ENCODE measurements around the gene PPP1R8. TPM values are rescaled to one million over a fixed set of nuclear protein-coding genes. Genes with fewer than 3 reads are reported as not detected.

The PPP1R8 gene
- total and polyA plus RNA-seq, 2 of the 8 experiments (the other 6 are each of a cell fraction or from before 2014, with no cell fraction given), result 33.4 to 51.8 TPM

- Histone ChIP-seq H2BK120ac (replicated peaks; ENCODE audit: low read depth, low read length) (no peak overlapping the region), H2BK20ac (ENCODE audit: low read length) (no peak overlapping the region)
- POLR2A ChIA-PET (ENCODE audit: partially characterized antibody), result interaction anchor here (0.6 to 1.2 kb wide), 2 partner anchors 19 to 267 kb away, joined by 3 read pairs; no protein-coding TSS in a partner anchor
Measured at GRCh38 chr1:27811741-27812500, 18.7 kb upstream of the PPP1R8 start.

More at GRCh38 chr1:27811741-27812500, 18.7 kb upstream of the PPP1R8 start:
- Histone ChIP-seq H4K20me1 (replicated peaks in 1 of 2; ENCODE audit: control insufficient read depth in 1 of 2, insufficient read depth in 2 of 2, low read length in 2 of 2) (no peaks in the 10 kb centered on the region), H3K9ac (replicated peaks in 1 of 4; ENCODE audit: extremely low read depth in 1 of 4, low read depth in 3 of 4, low read length in 3 of 4) (no peak overlapping the region; a peak in 1 of 7 replicates), H3K56ac (replicated peaks; ENCODE audit: insufficient read length, low read depth, low read length) (no peak overlapping the region), H3K4me2 (ENCODE audit: insufficient read depth in 1 of 2, low read depth in 2 of 2, low read length in 2 of 2) (no peak overlapping the region), H2AK5ac (ENCODE audit: low read depth, low read length) (no peak overlapping the region), H4K5ac (ENCODE audit: insufficient read length, low read depth, low read length) (no peak overlapping the region), H3K9me3 (ENCODE audit: insufficient read depth in 2 of 2, low read depth in 1 of 2, low read length in 1 of 2) (no peaks in the 10 kb centered on the region), H4K91ac (replicated peaks; ENCODE audit: insufficient read length, low read length) (no peak overlapping the region), H2BK15ac (ENCODE audit: low read length) (no peak overlapping the region), H3K23ac (ENCODE audit: insufficient read length) (no peak overlapping the region), H3K23me2 (ENCODE audit: low read depth, low read length) (no peaks in the 10 kb centered on the region), H3K4me1 (replicated peaks in 1 of 4; ENCODE audit: control insufficient read depth in 3 of 4, insufficient read depth in 4 of 4, low read length in 3 of 4) (peaks cover 0 to 2% (median 0%) of the 10 kb centered on the region in 4 experiments; a peak in 1 of 7 replicates), H3K4me3 (ENCODE audit: extremely low read depth in 1 of 4, insufficient read depth in 2 of 4, low read depth in 3 of 4, low read length in 4 of 4) (no peak overlapping the region), H3K18ac (ENCODE audit: extremely low read depth, low read length) (no peak overlapping the region), H3K27me3 (replicated peaks in 1 of 4; ENCODE audit: control insufficient read depth in 3 of 4, extremely low read depth in 1 of 4, insufficient read depth in 3 of 4, low read length in 3 of 4) (no peaks in the 10 kb centered on the region), H3K27ac (ENCODE audit: low read depth, low read length) (no peak overlapping the region), H2BK12ac (ENCODE audit: low read depth, low read length) (no peak overlapping the region), H3K79me1 (ENCODE audit: low read depth, low read length) (no peaks in the 10 kb centered on the region), H2BK5ac (ENCODE audit: low read depth, low read length) (no peak overlapping the region), H2AFZ (ENCODE audit: low read length) (no peak overlapping the region), H3K4ac (replicated peaks; ENCODE audit: insufficient read length, low read depth, low read length) (no peak overlapping the region), H3K14ac (ENCODE audit: insufficient read length) (no peak overlapping the region), H4K8ac (ENCODE audit: extremely low read depth, insufficient read depth, low read length) (no peak overlapping the region), H3K36me3 (ENCODE audit: control insufficient read depth in 2 of 4, insufficient read depth in 4 of 4, low read length in 3 of 4) (no peaks in the 10 kb centered on the region), H3K79me2 (ENCODE audit: control insufficient read depth in 1 of 2, insufficient read depth in 2 of 2, low read length in 2 of 2) (no peaks in the 10 kb centered on the region)
- DNase-seq (ENCODE audit: low read depth in 1 of 2, low spot score in 2 of 2) (no peak), FAIRE-seq (no peak)
- 92% methylated on average over 6 of the region's 6 CpGs; no CpG with 5 or more reads in 1 of the 2 experiments for WGBS, 2 experiments (ENCODE audit: extremely low coverage in 1 of 2, insufficient coverage in 1 of 2, insufficient read length in 1 of 2, insufficient replicate concordance in 2 of 2, low coverage in 1 of 2, low lambda C conversion rate in 2 of 2, missing lambda C conversion rate in 1 of 2)
- CTCF ChIA-PET (ENCODE audit: partially characterized antibody), result no interaction called here

All from H1 (cell line).